WTC11 (cell line): Measurements from ENCODE around the gene OVCA2.

Experiments
- ZNF416 ChIP-seq: fragments of 250-450 bp; sonication (Bioruptor Pico); IDR thresholded peaks from 2 replicates; pipeline ENCODE4 v1.9.0; 2021; ENCODE audit warnings: mild to moderate bottlenecking, inconsistent platforms
- TF ChIP-seq, protein P1 (sequence below): fragments of 200-600 bp; IDR thresholded peaks from 2 replicates; pipeline ENCODE4 v1.8.0; 2022; ENCODE audit warnings: antibody characterized with exemption
- TF ChIP-seq, protein P2 (sequence below): sonication (generic); formaldehyde crosslinking; IDR thresholded peaks from 2 replicates; pipeline ENCODE4 v1.8.0; 2022; ENCODE audit warnings: mild to moderate bottlenecking, missing genetic modification reagents

- TF ChIP-seq, protein P1, sequence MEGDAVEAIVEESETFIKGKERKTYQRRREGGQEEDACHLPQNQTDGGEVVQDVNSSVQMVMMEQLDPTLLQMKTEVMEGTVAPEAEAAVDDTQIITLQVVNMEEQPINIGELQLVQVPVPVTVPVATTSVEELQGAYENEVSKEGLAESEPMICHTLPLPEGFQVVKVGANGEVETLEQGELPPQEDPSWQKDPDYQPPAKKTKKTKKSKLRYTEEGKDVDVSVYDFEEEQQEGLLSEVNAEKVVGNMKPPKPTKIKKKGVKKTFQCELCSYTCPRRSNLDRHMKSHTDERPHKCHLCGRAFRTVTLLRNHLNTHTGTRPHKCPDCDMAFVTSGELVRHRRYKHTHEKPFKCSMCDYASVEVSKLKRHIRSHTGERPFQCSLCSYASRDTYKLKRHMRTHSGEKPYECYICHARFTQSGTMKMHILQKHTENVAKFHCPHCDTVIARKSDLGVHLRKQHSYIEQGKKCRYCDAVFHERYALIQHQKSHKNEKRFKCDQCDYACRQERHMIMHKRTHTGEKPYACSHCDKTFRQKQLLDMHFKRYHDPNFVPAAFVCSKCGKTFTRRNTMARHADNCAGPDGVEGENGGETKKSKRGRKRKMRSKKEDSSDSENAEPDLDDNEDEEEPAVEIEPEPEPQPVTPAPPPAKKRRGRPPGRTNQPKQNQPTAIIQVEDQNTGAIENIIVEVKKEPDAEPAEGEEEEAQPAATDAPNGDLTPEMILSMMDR, result no peak
- TF ChIP-seq, protein P2, sequence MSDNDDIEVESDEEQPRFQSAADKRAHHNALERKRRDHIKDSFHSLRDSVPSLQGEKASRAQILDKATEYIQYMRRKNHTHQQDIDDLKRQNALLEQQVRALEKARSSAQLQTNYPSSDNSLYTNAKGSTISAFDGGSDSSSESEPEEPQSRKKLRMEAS (CRISPR knock-in tag), result no peak
- no peak for TF ChIP-seq ZNF416 (CRISPR knock-in tag)
Observed at GRCh38 chr17:2054262-2054511, 12.4 kb downstream of the OVCA2 start.
